Measurements from ENCODE around the gene ACBD6.
"Not testable (repeated sequence)": the region's sequence is repeated elsewhere in the genome, so short reads cannot be mapped to it uniquely, and the experiment has no call there.

ACBD6 gene

GRCh38 chr1:180412583-180412982 lies 89.8 kb downstream of the ACBD6 start:
- DNase-seq = no peak

GRCh38 chr1:180408128-180408527 lies 94.2 kb downstream of the ACBD6 start:
- not testable (repeated sequence) for DNase-seq

GRCh38 chr1:180407051-180407450 lies 95.3 kb downstream of the ACBD6 start:
- DNase-seq = no peak

GRCh38 chr1:180402551-180402950 lies 99.8 kb downstream of the ACBD6 start:
- DNase-seq = no peak

DNA sequence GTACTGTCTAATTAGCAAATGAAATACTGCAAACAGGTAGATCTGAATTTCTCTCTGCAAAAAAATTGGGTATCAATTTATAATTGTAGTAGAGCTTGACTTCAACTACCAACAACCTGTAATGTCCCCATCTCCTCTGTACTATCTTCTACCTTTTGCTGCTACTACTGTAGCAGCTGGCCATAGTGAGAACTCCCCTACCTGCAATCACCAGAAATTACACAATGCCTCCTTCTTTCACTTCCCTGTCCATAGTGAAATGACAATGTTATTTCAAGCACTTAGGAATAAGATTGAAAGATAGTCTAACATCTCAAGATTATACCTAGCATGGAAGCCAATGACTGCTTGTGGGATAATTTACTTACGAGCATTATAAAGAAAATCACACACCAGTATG lies 100.4 kb downstream of the ACBD6 start:
- no peak for DNase-seq

DNA sequence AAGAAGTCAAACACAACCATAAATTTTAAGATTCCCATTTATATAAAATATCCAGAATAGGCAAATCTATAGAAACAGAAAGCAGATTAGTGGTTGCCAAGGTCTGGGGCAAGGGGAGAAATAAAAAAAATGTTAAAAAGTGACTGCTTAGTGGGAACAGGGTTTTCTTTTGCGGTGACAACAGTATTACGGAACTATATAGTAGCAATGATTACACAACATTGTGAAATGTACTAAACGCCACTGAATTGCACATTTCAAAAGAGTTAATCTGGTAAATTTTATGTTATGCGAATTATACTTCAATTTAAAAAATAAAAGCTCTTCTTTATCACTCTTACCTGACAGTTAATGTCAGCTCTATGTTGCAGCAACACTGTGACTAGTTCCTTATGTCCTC lies 105.2 kb downstream of the ACBD6 start:
- no peak for DNase-seq

GRCh38 chr1:180392427-180393145 lies 109.8 kb downstream of the ACBD6 start:
- DNase-seq = no peak

DNA sequence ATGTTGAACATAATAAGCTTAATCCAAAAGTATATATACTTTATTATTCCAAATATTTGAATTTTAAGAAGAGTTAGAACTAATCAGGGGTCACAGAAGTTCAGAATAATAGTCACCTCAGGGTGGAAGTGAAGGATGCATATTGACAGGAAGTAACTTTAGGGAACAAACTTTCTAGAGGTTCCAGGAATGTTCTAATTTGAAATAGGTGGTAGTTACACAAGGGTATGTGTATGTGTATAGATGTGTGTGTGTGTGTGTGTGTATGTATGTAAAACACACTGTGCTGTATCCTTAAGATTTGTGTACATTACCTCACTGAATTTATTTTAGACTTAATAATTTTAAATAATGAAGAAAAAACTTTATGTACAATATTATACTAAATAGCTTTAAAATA lies 110.4 kb downstream of the ACBD6 start:
- no peak for DNase-seq

GRCh38 chr1:180387413-180387812 lies 115.0 kb downstream of the ACBD6 start:
- DNase-seq = no peak

- DNase-seq = no peak
These were observed 115.5 kb downstream of the ACBD6 start for GRCh38 chr1:180386745-180387367.

GRCh38 chr1:180385144-180385543 lies 117.2 kb downstream of the ACBD6 start:
- no peak for DNase-seq

DNA sequence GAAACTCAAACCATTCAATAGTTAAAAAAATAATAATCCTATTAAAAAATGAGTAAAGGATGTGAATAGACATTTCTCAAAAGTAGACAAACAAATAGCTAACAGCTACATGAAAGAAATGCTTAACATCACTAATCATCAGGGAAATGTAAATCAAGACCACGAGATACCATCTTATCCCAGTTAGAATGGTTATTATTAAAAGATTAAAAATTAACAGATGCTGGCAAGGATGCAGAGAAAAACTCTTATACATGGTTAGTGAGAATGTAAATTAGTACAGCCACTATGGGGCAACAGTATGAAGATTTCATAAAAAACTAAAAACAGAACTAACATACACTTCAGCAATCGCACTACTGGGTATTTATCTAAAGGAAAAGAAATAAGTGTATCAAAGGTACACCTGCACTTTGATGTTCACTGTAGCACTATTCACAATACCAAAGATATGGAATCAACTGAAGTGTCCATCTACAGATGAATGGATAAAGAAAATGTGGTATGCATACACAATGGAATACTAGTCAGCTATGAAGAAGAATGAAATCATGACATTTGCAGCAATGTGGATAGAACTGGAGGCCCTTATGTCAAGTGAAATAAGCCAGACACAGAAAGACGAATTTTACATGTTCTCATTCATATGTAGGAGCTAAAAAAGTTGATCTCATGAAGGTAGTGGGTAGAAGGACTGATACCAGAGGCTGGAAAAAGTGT lies 117.9 kb downstream of the ACBD6 start:
- no peak for DNase-seq

GRCh38 chr1:180382326-180383115 lies 119.9 kb downstream of the ACBD6 start:
- DNase-seq = no peak

- DNase-seq = no peak
These were observed 121.2 kb downstream of the ACBD6 start for GRCh38 chr1:180381184-180381580.

DNA sequence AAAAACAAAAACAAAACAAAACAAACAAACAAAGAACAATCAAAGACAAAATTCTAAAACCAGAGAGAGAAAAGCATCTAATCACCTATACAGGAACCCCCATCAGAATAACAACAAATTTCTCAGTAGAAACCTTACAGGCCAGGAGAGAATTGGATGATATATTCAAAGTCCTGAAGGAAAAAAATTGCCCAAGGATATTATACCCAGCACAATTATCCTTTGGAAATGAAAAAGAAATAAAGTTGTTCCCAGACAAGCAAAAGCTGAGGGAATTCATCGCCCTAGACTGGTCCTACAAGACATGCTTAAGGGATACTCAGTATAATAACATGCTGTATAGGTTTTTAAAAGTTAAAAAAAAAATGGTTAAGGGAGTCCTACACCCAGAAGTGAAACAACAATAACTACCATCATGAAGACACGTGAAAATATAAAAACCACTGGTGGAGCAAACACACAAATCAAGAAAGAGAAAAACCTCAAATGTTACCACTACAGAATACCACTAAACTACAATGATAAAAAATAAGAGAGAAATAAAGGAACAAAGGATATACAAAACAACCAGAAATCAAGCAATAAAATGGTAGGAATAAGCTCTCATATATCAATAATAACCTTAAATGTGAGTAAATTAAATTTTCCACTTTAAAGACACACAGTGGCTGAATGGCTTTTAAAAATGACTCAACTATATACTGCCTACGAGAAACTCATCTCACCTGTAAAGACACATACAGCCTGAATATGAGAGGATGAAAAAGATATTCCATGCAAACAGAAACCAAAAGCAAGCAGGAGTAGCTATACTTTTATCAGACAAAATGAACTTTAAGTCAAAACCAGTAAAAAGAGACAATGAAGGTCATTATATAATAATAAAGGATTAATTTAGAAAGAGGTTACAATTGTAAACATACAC lies 121.9 kb downstream of the ACBD6 start:
- DNase-seq = no peak

GRCh38 chr1:180376800-180377199 lies 125.6 kb downstream of the ACBD6 start:
- no peak for DNase-seq

DNA sequence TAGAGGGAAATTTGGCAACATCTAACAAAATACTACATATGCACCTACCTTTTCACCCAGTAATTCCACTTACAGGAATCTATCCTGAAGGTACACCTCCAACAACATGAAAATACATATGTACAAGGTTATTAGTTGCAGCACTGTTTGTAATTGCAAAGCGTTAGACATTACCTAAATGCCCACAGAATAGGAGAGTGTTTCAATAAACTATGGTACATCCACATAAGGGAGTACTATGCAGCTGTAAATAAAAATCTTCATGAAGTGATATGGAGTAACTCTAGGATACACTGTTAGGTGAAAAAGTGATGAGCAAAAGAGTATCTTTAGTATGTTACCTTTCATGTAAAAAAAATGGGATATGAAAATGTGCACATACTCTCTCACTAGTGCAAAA lies 126.1 kb downstream of the ACBD6 start:
- no peak for DNase-seq

GRCh38 chr1:180372728-180373127 lies 129.6 kb downstream of the ACBD6 start:
- DNase-seq = no peak

DNA sequence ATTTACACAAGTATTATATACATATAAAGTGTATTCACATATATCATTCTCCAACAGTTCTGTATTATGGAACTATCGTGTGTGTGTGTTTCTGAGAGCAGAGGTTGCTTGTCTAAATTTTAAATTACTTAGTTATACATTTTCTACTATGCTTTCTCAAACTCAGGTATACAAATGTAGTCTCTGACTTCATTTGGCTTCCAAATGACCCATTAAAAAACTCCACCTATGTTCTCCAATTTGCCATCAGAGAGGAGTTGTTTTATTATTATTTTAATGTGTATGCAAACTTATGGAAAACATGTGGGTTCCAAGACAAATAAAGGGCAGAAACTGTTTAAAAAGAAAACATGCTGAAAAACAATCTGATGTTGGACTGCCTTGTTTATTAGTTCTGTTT lies 131.8 kb downstream of the ACBD6 start:
- DNase-seq = no peak

DNA sequence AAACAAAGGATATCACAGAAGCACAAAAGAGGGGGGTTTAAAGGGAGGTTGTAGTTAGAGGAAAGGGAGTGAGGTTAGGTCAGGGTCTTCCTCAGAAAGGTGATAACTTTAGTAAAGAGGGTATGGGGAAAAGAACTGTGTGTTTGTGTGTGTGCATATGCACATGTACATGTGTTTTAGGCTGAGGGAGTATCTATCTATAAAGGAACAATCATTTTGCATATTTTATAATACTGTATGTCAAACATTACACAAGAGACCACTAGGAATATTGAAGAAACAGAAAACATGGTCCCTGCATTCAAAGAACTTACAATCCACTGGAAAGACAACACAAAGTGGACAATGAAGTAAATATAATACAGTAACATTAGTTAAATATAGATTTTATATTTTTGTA lies 132.2 kb downstream of the ACBD6 start:
- DNase-seq = no peak

- no peak for DNase-seq
These were observed 133.3 kb downstream of the ACBD6 start for GRCh38 chr1:180369061-180369460.

DNA sequence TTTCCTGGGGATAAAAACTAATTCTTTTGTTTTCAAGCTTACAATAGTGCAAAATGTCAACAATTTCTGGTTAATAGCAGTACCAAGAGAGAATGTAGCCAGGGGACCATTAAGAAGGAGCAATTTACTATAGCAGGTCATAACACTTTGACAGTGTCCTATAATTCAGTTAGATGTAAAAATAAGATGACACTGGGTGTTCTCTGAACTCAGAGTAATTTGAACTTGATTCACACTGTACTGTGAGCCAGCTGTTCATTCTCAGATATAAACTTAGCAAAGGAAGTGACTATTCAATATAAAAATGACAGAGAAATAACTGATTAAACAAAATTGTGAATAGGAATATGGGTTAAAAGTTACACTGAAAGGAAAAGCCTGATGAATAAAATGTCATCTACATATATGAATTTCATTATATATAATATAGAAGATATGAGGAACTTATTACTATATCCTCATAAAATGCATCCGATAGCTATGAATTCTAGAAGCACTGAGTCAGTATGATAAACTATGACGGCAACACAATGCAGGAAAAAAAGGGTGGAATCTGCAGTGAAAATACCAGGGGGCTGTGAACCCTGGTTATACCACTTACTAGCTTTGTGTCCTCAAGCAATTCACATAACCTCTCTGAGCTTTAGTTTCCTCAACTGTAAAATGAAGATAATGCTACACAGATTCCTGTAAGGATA lies 135.9 kb downstream of the ACBD6 start:
- no peak for DNase-seq
